Sciatic nerve (tissue), 2 donors: ENCODE measurements around the gene FNDC3A. TPM values are rescaled to one million over a fixed set of nuclear protein-coding genes. Genes with fewer than 3 reads are reported as not detected.

Source experiments
- ATAC-seq: fragments of 200-7000 bp; cut with Tn5 transposase; one replicate; pipeline ENCODE4 v1.9.1; 2020; ENCODE audit warnings: mild to moderate bottlenecking, moderate library complexity
- DNase-seq: peaks from one replicate; pipeline ENCODE4 v3.0.0-alpha.2; 2020; ENCODE audit warnings: low spot score
- intact Hi-C: fragments of 100-400 bp; cut with DNase I; formaldehyde crosslinking; loops from one replicate; pipeline ENCODE4 v1.14.2; 2022
- total RNA-seq: library from RNA; stranded (reverse); fragmentation: NEBNext Ultra II Directional; extraction: Animal tissue kit (Norgen Biotek cat#: 25700); gene quantifications from one replicate; pipeline ENCODE4 v1.2.1, GENCODE V29; 2021
- donor health status: DM: no; HTN: no; CAD: no.
- donor health status: DM: no; HTN: no; CAD: no.

FNDC3A gene, protein sequence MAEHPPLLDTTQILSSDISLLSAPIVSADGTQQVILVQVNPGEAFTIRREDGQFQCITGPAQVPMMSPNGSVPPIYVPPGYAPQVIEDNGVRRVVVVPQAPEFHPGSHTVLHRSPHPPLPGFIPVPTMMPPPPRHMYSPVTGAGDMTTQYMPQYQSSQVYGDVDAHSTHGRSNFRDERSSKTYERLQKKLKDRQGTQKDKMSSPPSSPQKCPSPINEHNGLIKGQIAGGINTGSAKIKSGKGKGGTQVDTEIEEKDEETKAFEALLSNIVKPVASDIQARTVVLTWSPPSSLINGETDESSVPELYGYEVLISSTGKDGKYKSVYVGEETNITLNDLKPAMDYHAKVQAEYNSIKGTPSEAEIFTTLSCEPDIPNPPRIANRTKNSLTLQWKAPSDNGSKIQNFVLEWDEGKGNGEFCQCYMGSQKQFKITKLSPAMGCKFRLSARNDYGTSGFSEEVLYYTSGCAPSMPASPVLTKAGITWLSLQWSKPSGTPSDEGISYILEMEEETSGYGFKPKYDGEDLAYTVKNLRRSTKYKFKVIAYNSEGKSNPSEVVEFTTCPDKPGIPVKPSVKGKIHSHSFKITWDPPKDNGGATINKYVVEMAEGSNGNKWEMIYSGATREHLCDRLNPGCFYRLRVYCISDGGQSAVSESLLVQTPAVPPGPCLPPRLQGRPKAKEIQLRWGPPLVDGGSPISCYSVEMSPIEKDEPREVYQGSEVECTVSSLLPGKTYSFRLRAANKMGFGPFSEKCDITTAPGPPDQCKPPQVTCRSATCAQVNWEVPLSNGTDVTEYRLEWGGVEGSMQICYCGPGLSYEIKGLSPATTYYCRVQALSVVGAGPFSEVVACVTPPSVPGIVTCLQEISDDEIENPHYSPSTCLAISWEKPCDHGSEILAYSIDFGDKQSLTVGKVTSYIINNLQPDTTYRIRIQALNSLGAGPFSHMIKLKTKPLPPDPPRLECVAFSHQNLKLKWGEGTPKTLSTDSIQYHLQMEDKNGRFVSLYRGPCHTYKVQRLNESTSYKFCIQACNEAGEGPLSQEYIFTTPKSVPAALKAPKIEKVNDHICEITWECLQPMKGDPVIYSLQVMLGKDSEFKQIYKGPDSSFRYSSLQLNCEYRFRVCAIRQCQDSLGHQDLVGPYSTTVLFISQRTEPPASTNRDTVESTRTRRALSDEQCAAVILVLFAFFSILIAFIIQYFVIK
- 60.0 TPM for total RNA-seq

GRCh38 chr13:48975856-48976575, at the start of gene FNDC3A:
Gene FNDC3A, plus strand, starts transcription at chr13:48975912. Its CDS starts 30,279 bp downstream, at chr13:49006191.
- intact Hi-C loops: no loop called here
- ATAC-seq (peak; percentile 93), DNase-seq (peak; percentile 90)

GRCh38 chr13:48928757-48929430, 46.8 kb upstream of the FNDC3A start:
- DNase-seq (no peak), ATAC-seq (no peak)
- intact Hi-C loops: no loop called here

DNA sequence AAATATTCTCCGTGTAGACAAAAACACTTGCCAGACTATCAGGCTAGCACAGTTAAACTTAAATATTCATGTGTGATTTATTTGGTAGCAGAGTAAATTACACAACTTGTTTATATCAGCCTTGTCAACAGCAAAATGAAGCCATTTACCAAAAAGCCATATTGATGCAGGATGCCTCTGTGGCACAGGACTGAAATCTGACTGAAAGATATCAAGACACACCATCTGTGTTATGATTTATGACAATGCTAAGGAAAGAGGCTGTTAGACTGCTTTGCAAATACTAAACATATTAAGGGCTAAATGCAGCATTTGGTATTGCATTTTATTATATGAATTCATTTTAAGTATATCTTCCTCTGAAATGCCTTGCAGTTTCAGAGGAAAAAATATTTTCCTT, 44.8 kb upstream of the FNDC3A start:
- DNase-seq (no peak), ATAC-seq (no peak)
- intact Hi-C loops: no loop called here

DNA sequence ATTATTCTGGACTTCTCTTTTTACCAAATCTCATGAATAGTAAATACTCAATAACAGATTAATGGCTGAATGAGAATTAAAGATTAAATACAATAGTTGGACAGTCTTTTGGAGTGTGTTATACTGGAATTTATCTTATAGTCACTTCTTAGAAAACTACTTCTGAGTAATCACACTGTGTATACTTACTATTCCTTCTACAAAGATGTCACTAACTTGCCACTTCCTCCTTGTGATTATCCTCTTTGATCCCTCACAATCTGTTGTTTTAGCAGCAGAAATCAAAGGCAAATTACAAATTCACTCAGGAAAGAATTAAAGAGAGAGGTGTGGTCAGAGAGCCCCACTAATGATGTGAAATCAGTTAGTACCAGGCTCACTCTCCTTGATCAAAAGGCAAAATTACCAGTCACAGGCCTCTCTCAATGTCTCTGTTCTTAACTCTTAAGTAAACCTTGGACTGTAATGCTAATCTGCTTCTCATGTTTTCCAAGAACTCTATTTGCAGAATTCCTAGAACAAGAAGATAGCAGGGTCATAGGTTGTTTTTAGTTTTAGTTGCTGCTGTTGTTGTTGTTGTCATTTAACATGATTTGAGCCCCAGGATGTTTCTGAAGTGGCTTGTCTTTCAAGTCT, 37.3 kb upstream of the FNDC3A start:
- ATAC-seq: no peak
- no peak for DNase-seq
- intact Hi-C loops: no loop called here

GRCh38 chr13:48939728-48940127, 36.0 kb upstream of the FNDC3A start:
- intact Hi-C loops: no loop called here
- DNase-seq: no peak
- no peak for ATAC-seq

DNA sequence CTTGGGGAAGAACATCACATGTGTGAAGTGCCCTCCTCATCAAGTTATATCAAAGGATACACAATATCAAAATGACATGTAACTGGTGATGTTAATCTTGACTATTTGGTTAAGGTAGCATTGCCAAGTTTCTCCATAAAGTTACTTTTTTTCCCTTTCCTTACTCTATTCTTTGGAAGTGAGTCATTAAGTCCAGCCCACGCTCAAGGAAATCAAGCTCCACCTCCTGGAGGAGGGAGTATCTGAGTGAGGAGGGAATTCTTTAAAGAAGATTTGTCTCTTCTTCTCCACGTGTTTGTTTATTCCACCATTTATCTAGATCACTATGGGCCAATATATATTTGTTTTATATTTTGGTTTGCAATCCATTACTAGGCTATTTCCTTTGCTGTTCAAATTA, 33.6 kb upstream of the FNDC3A start:
- intact Hi-C loops: no loop called here
- ATAC-seq: no peak
- DNase-seq: no peak

DNA sequence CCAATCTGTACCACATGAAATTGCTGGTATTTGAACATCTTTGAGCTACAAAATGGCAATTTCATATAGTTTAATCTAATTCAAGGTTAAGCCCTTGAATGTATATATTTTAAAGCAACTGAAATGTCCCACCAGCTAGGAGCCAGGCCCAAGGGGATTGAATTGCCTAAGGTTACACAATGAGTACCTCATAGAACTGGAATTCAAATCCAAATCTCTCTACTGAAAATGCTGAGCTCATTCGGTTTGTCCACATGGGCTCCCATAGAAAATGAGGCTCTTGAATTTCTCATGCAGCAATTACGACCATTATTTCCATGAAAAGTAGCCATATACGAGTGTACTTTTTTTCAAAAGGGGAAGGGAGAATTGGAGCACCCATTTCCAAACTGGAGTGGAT, 31.5 kb upstream of the FNDC3A start:
- intact Hi-C loops: no loop called here
- ATAC-seq: no peak

DNA sequence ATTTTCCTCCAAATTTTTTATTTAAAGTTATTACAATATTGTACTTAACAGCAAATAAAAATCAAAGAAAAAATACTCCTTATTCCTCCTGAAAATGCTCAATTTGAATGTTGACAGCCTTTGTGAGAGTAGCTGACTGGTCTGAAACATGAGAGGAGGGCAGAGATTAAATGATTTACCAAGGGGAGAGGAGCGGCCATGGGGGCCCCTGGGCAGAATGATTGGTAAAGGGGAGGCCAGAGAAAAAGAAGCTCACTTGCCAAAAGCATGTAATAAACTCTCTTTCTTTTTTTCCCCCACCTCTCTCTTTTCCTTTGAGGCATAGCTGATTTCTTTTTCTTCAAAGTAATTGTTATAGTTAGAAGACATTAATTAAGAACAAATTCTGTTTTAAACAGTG, 30.1 kb upstream of the FNDC3A start:
- DNase-seq (no peak), ATAC-seq (no peak)
- intact Hi-C loops: no loop called here

More for the DNA sequence above, 31.5 kb upstream of the FNDC3A start:
- no peak for DNase-seq

- DNase-seq: no peak
- ATAC-seq: no peak
- intact Hi-C loops: no loop called here
These were observed 29.5 kb upstream of the FNDC3A start for GRCh38 chr13:48946163-48946562.

GRCh38 chr13:48949566-48950500, 25.9 kb upstream of the FNDC3A start:
- intact Hi-C loops: no loop called here
- DNase-seq (no peak), ATAC-seq (no peak)

GRCh38 chr13:48950501-48950875, 25.2 kb upstream of the FNDC3A start:
- no peak for ATAC-seq
- intact Hi-C loops: no loop called here
- DNase-seq: no peak

DNA sequence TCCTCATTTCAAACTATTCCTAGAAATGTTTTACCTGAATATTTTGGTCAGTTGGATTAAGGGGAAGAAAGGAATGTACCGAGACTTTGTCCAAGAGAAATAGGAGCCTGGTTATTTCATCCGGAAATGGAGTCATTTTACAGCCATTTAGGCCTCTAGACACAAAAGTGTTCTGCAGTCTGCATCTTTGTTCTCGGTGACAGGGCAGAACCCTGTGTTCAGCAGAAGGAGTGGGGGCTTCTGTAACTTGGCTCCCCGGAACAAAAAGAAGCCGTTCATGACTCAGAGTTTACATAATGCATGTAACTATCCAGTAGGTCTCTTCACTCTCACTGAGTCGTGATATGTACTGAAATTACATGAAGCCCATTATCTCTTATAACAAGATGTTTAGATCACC, 21.6 kb upstream of the FNDC3A start:
- intact Hi-C loops: no loop called here
- ATAC-seq: no peak
- no peak for DNase-seq

DNA sequence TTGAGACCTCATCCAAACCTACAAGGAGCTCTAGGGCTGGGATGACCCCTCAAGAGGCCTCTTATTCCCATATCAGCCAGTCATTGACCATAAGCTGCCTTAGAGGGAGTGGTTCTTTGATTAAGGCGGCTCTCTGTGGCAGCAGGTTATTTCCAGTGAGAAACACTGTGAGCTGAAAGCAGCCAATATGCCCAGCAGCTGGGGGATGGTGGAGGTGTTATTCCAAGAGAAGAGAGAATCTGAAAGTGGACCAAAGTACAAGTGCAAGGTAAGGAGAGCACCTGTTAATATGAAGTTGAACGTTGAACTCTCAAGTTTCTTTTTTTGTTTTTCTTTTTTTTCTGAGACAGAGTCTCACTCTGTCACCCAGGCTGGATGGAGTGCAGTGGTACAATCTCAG, 20.2 kb upstream of the FNDC3A start:
- intact Hi-C loops: no loop called here
- DNase-seq: no peak
- ATAC-seq: no peak

DNA sequence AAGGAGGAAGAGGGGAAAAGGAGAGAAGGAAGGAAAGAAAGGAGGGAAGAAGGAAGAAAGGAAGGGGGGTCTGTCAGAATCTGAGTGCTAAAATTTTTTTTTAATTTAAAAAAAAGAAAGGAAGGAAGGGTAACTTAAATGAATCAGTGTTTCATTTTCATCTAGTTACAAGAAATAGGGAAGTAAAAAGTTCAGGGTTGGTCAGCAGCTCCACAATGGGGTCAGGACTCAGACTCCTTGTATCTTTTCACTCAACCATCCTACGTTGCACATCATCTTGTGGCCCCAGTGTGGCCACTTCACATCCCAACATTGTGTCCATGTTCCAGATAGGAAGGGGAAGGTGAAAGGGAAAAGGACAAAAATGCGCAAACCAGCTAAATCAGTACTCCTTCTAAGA, 14.3 kb upstream of the FNDC3A start:
- ATAC-seq (no peak), DNase-seq (no peak)
- intact Hi-C loops: no loop called here

- DNase-seq (no peak), ATAC-seq (no peak)
- intact Hi-C loops: no loop called here
These were observed 13.4 kb upstream of the FNDC3A start for GRCh38 chr13:48962281-48962680.

- ATAC-seq: no peak
- no peak for DNase-seq
- intact Hi-C loops: no loop called here
These were observed 10.0 kb upstream of the FNDC3A start for GRCh38 chr13:48965736-48966135.

- intact Hi-C loops: no loop called here
- ATAC-seq: no peak
- no peak for DNase-seq
These were observed 6.0 kb upstream of the FNDC3A start for GRCh38 chr13:48969685-48970084.
